Trophoblast cell (in vitro differentiated cells and primary cell): Measurements from ENCODE around the gene SCAMP5.

Experiments
- DNase-seq, 2 donors: peaks; one replicate each; pipeline ENCODE4 v3.0.0-alpha.2; 2016
- H2AFZ ChIP-seq: 2 replicates; pipeline ENCODE4 v1.6.1; 2013; ENCODE audit warnings: low read length, moderate library complexity, mild to moderate bottlenecking; ENCODE audit not compliant: insufficient read depth, poor library complexity
- H2AK5ac ChIP-seq: 2 replicates; pipeline ENCODE4 v1.6.1; 2013; ENCODE audit warnings: mild to moderate bottlenecking, low read length
- H2BK120ac ChIP-seq: 2 replicates; pipeline ENCODE4 v1.6.1; 2013; ENCODE audit warnings: low read length, mild to moderate bottlenecking, moderate library complexity; ENCODE audit not compliant: insufficient read depth, poor library complexity
- H2BK12ac ChIP-seq: 2 replicates; pipeline ENCODE4 v1.6.1; 2013; ENCODE audit warnings: mild to moderate bottlenecking, low read length, moderate library complexity
- H2BK5ac ChIP-seq: 2 replicates; pipeline ENCODE4 v1.6.1; 2013; ENCODE audit warnings: low read length, low read depth, moderate library complexity, mild to moderate bottlenecking; ENCODE audit not compliant: poor library complexity
- H3K14ac ChIP-seq: 2 replicates; pipeline ENCODE4 v1.6.1; 2013; ENCODE audit warnings: mild to moderate bottlenecking, low read length
- H3K18ac ChIP-seq: 2 replicates; pipeline ENCODE4 v1.6.1; 2013; ENCODE audit warnings: mild to moderate bottlenecking, low read length
- H3K23ac ChIP-seq: 2 replicates; pipeline ENCODE4 v1.6.1; 2013; ENCODE audit warnings: low read length
- H3K27ac ChIP-seq: 2 replicates; pipeline ENCODE4 v1.5.1; 2013; ENCODE audit warnings: low read depth, mild to moderate bottlenecking, inconsistent platforms, low read length, moderate library complexity
- H3K27me3 ChIP-seq: 2 replicates; pipeline ENCODE4 v1.6.1; 2013; ENCODE audit warnings: inconsistent platforms, mild to moderate bottlenecking, low read length, moderate library complexity; ENCODE audit not compliant: insufficient read depth
- H3K36me3 ChIP-seq, 2 experiments: 1 replicate in 1 of 2; 2 replicates in 1 of 2; pipeline ENCODE4 v1.6.1; 2013; ENCODE audit warnings: low read length in 2 of 2, mild to moderate bottlenecking in 2 of 2, moderate library complexity in 1 of 2; ENCODE audit not compliant: insufficient read depth in 2 of 2, control insufficient read depth in 1 of 2
- H3K4ac ChIP-seq: 2 replicates; pipeline ENCODE4 v1.6.1; 2013; ENCODE audit warnings: low read depth, mild to moderate bottlenecking, low read length, moderate library complexity
- H3K4me1 ChIP-seq, 2 experiments: 1 replicate in 1 of 2; 2 replicates in 1 of 2; pipeline ENCODE4 v1.6.1; 2013; ENCODE audit warnings: low read length in 2 of 2, mild to moderate bottlenecking in 2 of 2, moderate library complexity in 1 of 2; ENCODE audit not compliant: insufficient read depth in 2 of 2, control insufficient read depth in 1 of 2
- H3K4me2 ChIP-seq: 2 replicates; pipeline ENCODE4 v1.6.1; 2013; ENCODE audit warnings: inconsistent platforms, mild to moderate bottlenecking, low read length, moderate library complexity
- H3K4me3 ChIP-seq: 2 replicates; pipeline ENCODE4 v1.5.1; 2013; ENCODE audit warnings: mild to moderate bottlenecking, low read depth, low read length, inconsistent platforms
- H3K79me1 ChIP-seq: one replicate; pipeline ENCODE4 v1.6.1; 2013; ENCODE audit warnings: low read length
- H3K79me2 ChIP-seq: 2 replicates; pipeline ENCODE4 v1.6.1; 2013; ENCODE audit warnings: low read length, mild to moderate bottlenecking; ENCODE audit not compliant: control insufficient read depth, insufficient read depth, poor library complexity
- H3K9ac ChIP-seq: 2 replicates; pipeline ENCODE4 v1.6.1; 2013; ENCODE audit warnings: mild to moderate bottlenecking, low read length
- H3K9me3 ChIP-seq: 2 replicates; pipeline ENCODE4 v1.6.1; 2013; ENCODE audit warnings: low read depth, mild to moderate bottlenecking, control low read depth, inconsistent platforms, low read length; ENCODE audit not compliant: insufficient read depth
- H4K12ac ChIP-seq: 2 replicates; pipeline ENCODE4 v1.6.1; 2013; ENCODE audit warnings: low read depth, mild to moderate bottlenecking, low read length, moderate library complexity
- H4K8ac ChIP-seq: 2 replicates; pipeline ENCODE4 v1.6.1; 2013; ENCODE audit warnings: low read depth, mild to moderate bottlenecking, low read length, moderate library complexity
- H4K91ac ChIP-seq: one replicate; pipeline ENCODE4 v1.6.1; 2013; ENCODE audit warnings: low read depth, mild to moderate bottlenecking, low read length, moderate library complexity
- WGBS: extraction: QIAGEN DNeasy Blood & Tissue Kit; methylation state at CpG from one replicate; pipeline ENCODE4 v1.1.7; 2013; ENCODE audit warnings: missing lambda C conversion rate; ENCODE audit not compliant: insufficient read length, insufficient coverage; ENCODE audit errors: extremely low coverage; 5-methylcytosine and 5-hydroxymethylcytosine counted together

SCAMP5 gene

DNA sequence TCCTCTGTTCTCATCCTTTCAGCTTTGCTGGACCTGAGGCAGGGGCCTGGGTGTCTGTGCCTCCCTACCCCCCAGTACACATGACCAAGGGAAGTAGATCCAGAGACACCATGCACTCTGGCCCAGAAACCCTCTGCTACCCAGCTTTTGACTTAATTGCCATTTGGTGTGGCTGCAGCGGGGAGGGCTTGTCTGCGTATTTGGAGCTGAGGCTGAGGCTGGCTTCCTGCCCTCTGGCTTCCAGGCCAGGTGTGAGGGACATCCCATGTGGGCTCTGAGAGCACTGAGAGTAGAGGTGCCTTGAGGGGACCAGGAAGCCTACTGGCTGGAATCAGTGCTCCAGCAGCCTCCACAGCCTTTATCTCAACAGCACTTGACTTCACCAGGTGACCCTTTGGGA, 54.9 kb downstream of the SCAMP5 start:
- H3K27me3 ChIP-seq: no peaks in the 10 kb centered on the region
- WGBS: no CpG with 5 or more reads among the region's 2 CpGs
- H3K4me2 ChIP-seq: no peak overlapping the region

DNA sequence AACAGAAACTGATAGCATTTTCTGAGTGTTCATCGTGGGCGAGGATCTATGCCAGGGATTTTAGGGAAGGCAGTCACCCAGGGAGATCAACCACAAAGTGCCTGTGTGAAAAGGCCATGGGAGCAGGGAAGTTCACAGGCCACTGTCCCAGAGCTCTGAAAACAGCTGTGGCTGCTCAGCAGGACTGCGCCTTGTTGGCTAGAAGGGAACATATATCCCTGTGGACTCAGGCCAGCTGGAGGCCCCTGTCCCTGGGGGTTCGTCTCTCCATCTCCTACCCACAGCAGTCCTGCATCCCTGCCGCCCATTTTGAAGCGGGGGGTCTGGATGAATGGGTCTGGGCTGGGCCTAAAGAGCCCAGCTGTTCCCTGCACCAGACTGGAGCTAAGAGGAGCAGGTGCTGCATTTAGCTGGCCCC, 55.8 kb downstream of the SCAMP5 start:
- no peak overlapping the region for H2BK12ac ChIP-seq
- H3K9me3 ChIP-seq: peaks cover 2% of the 10 kb centered on the region
- no peak overlapping the region for H3K14ac ChIP-seq
- H3K4me2 ChIP-seq: no peak overlapping the region
- H3K27me3 ChIP-seq: no peaks in the 10 kb centered on the region
- H2BK5ac ChIP-seq: no peak overlapping the region
- H3K36me3 ChIP-seq: peaks cover 0 to 4% of the 10 kb centered on the region in 2 experiments
- H3K4ac ChIP-seq: no peak overlapping the region
- peaks cover 3% of the 10 kb centered on the region for H3K79me1 ChIP-seq
- no peak overlapping the region for H3K23ac ChIP-seq
- DNase-seq: no peak
- no peak overlapping the region for H3K27ac ChIP-seq
- H3K79me2 ChIP-seq: no peaks in the 10 kb centered on the region
- H2AFZ ChIP-seq: no peak overlapping the region
- H4K12ac ChIP-seq: no peak overlapping the region
- no peak overlapping the region for H2AK5ac ChIP-seq
- peaks cover 10 to 12% of the 10 kb centered on the region in 2 experiments for H3K4me1 ChIP-seq
- H4K8ac ChIP-seq: no peak overlapping the region
- no peak overlapping the region for H3K18ac ChIP-seq
- no CpG with 5 or more reads among the region's 6 CpGs for WGBS
- no peak overlapping the region for H3K9ac ChIP-seq
- no peak overlapping the region for H2BK120ac ChIP-seq
- H3K4me3 ChIP-seq: no peak overlapping the region
- no peak overlapping the region for H4K91ac ChIP-seq

More for the DNA sequence above, 54.9 kb downstream of the SCAMP5 start:
- Histone ChIP-seq H3K9me3 (peaks cover 2% of the 10 kb centered on the region), H3K23ac (no peak overlapping the region), H3K79me1 (peaks cover 3% of the 10 kb centered on the region), H2BK120ac (no peak overlapping the region), H4K12ac (no peak overlapping the region), H3K4me1 (peaks cover 10 to 12% of the 10 kb centered on the region in 2 experiments), H2AK5ac (no peak overlapping the region), H3K18ac (no peak overlapping the region), H3K4me3 (no peak overlapping the region), H2BK12ac (no peak overlapping the region), H3K79me2 (no peaks in the 10 kb centered on the region), H4K91ac (no peak overlapping the region), H2BK5ac (no peak overlapping the region), H3K14ac (no peak overlapping the region), H4K8ac (no peak overlapping the region), H3K36me3 (peaks cover 0 to 4% of the 10 kb centered on the region in 2 experiments), H3K27ac (no peak overlapping the region), H3K4ac (no peak overlapping the region), H3K9ac (no peak overlapping the region), H2AFZ (no peak overlapping the region)
- DNase-seq: no peak

DNA sequence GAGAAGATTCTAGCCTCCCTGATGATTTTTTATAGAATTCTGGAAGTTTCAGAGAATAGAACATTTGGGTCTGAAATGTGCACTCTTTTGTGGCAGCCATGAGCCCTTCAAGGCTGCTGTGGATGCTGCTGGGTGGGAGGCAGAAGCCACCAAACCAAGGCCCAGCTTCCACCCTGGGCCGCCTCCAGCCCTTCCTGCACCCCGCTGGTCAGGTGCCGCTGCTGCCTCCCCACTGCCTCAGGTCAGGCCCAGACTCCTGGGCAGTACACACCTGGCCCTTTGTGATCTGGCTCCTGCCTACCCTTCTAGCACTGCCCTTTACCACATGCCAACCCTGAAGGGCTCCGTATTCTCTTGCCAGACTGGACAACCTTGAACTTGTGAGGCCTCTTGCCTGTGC, 56.3 kb downstream of the SCAMP5 start:
- no peak overlapping the region for H2AK5ac ChIP-seq
- no peak overlapping the region for H3K14ac ChIP-seq
- no peak overlapping the region for H3K27ac ChIP-seq
- H2BK12ac ChIP-seq: no peak overlapping the region
- H2BK5ac ChIP-seq: no peak overlapping the region
- no CpG with 5 or more reads among the region's 4 CpGs for WGBS
- H4K91ac ChIP-seq: no peak overlapping the region
- no peak overlapping the region for H3K18ac ChIP-seq
- H3K9ac ChIP-seq: no peak overlapping the region
- no peak overlapping the region for H2BK120ac ChIP-seq
- peaks cover 0 to 4% of the 10 kb centered on the region in 2 experiments for H3K36me3 ChIP-seq
- no peak overlapping the region for H3K4ac ChIP-seq
- H3K4me1 ChIP-seq: peaks cover 8 to 10% of the 10 kb centered on the region in 2 experiments
- H2AFZ ChIP-seq: no peak overlapping the region
- H4K12ac ChIP-seq: no peak overlapping the region
- no peak overlapping the region for H3K4me2 ChIP-seq
- no peak overlapping the region for H3K4me3 ChIP-seq
- no peaks in the 10 kb centered on the region for H3K27me3 ChIP-seq
- H3K79me2 ChIP-seq: no peaks in the 10 kb centered on the region
- no peak for DNase-seq
- H3K79me1 ChIP-seq: peaks cover 3% of the 10 kb centered on the region
- H3K9me3 ChIP-seq: no peaks in the 10 kb centered on the region
- no peak overlapping the region for H3K23ac ChIP-seq
- H4K8ac ChIP-seq: no peak overlapping the region

DNA sequence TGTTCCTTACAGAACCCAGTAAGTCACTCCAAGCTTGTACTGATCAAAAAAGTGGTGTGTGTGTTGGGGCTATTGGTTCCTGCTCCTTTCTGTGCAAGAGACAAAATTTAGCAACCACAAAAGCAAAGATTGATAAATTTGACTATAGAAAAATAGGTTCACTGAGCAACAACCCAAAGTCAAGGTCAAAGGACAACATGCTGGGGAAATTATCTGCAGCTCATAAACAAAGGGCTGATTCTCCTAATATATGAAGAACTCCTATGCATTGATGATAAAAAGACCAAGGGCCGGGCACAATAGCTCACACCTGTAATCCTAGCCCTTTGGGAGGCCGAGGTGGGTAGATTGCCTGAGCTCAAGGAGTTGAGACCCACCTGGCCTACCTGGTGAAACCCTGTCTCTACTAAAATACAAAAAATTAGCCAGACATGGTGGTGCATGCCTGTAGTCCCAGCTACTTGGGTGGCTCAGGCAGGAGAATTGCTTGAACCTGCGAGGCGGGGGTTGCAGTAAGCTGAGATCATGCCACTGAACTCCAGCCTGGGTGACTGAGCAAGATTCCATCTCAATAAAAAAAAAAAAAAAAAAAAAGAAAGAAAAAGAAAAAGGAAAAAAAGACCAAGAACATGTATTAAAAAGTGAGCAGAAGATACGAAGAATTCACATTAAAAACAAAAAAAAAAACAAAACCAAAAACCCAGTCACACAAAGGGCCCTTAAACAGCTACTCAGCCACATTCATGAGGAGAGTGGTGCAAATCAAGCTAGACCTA, 57.8 kb downstream of the SCAMP5 start:
- Histone ChIP-seq H3K79me1 (no peaks in the 10 kb centered on the region), H3K4me3 (no peak overlapping the region), H3K4me2 (no peak overlapping the region), H3K36me3 (peaks cover 0 to 4% of the 10 kb centered on the region in 2 experiments), H3K23ac (no peak overlapping the region), H2BK5ac (no peak overlapping the region), H2AFZ (no peak overlapping the region), H4K8ac (no peak overlapping the region), H4K12ac (no peak overlapping the region), H3K9me3 (no peaks in the 10 kb centered on the region), H3K14ac (no peak overlapping the region), H3K27ac (no peak overlapping the region), H3K4me1 (peaks cover 5% of the 10 kb centered on the region in 2 experiments), H3K4ac (no peak overlapping the region), H3K18ac (no peak overlapping the region), H3K27me3 (no peaks in the 10 kb centered on the region), H2AK5ac (no peak overlapping the region), H3K79me2 (no peaks in the 10 kb centered on the region), H4K91ac (no peak overlapping the region), H2BK120ac (no peak overlapping the region), H3K9ac (no peak overlapping the region), H2BK12ac (no peak overlapping the region)
- DNase-seq: no peak
- no CpG with 5 or more reads among the region's 5 CpGs for WGBS
